HG03378 (cell line): ENCODE measurements around the gene E2F2.

ENCODE experiments used
- ATAC-seq: cut with Tn5 transposase; IDR thresholded peaks from one replicate; pipeline ENCODE4 v1.9.1; 2021; ENCODE audit warnings: mild to moderate bottlenecking, moderate library complexity; ENCODE audit not compliant: unreplicated experiment

E2F2 gene

GRCh38 chr1:23530747-23531561 is at the start of gene E2F2:
Gene E2F2 (minus strand): TSS chr1:23531233. CDS start chr1:23530793, 440 bp downstream.
- no peak for ATAC-seq

GRCh38 chr1:23578997-23579363 is 47.9 kb upstream of the E2F2 start:
- no peak for ATAC-seq

GRCh38 chr1:23578311-23578996 is 47.4 kb upstream of the E2F2 start:
- no peak for ATAC-seq

- peak; percentile 79 for ATAC-seq
Measured at GRCh38 chr1:23577056-23578004, 46.3 kb upstream of the E2F2 start.

- no peak for ATAC-seq
Measured at GRCh38 chr1:23576338-23577055, 45.5 kb upstream of the E2F2 start.

GRCh38 chr1:23575226-23575810 is 44.3 kb upstream of the E2F2 start:
- no peak for ATAC-seq

GRCh38 chr1:23574265-23574754 is 43.3 kb upstream of the E2F2 start:
- no peak for ATAC-seq

- no peak for ATAC-seq
Measured at GRCh38 chr1:23573574-23574182, 42.6 kb upstream of the E2F2 start.

GRCh38 chr1:23571465-23571864 is 40.4 kb upstream of the E2F2 start:
- no peak for ATAC-seq

- ATAC-seq: no peak
Measured at GRCh38 chr1:23570001-23570691, 39.1 kb upstream of the E2F2 start.

GRCh38 chr1:23568608-23569383 is 37.8 kb upstream of the E2F2 start:
- no peak for ATAC-seq

- no peak for ATAC-seq
Measured at GRCh38 chr1:23567996-23568607, 37.1 kb upstream of the E2F2 start.

- ATAC-seq: no peak
Measured at GRCh38 chr1:23567629-23567995, 36.6 kb upstream of the E2F2 start.

GRCh38 chr1:23566304-23566703 is 35.3 kb upstream of the E2F2 start:
- no peak for ATAC-seq

GRCh38 chr1:23565776-23566175 is 34.7 kb upstream of the E2F2 start:
- ATAC-seq: no peak

- ATAC-seq: no peak
Measured at GRCh38 chr1:23564529-23565122, 33.6 kb upstream of the E2F2 start.

GRCh38 chr1:23563755-23564374 is 32.8 kb upstream of the E2F2 start:
- ATAC-seq: no peak
